Right renal cortex interstitium (tissue), 3 donors: Measurements from ENCODE around the gene JUNB. TPM values are rescaled to one million over a fixed set of nuclear protein-coding genes. Genes with fewer than 3 reads are reported as not detected.

Experiments
- DNase-seq, 3 donors: peaks; one replicate each; pipeline ENCODE4 v3.0.0-alpha.2; 2013; ENCODE audit warnings: low read depth in 3 of 3, low spot score in 2 of 3
- polyA plus RNA-seq, 3 donors: library from polyadenylated mRNA; unstranded; fragments of 120-200 nt; gene quantifications; one replicate each; pipeline ENCODE4 v1.2.1, GENCODE V29; 2013; ENCODE audit not compliant: insufficient read length in 3 of 3

The JUNB gene
- 10 to 100 TPM; 21.4 to 47.8 (median 32.9) TPM for polyA plus RNA-seq

DNA sequence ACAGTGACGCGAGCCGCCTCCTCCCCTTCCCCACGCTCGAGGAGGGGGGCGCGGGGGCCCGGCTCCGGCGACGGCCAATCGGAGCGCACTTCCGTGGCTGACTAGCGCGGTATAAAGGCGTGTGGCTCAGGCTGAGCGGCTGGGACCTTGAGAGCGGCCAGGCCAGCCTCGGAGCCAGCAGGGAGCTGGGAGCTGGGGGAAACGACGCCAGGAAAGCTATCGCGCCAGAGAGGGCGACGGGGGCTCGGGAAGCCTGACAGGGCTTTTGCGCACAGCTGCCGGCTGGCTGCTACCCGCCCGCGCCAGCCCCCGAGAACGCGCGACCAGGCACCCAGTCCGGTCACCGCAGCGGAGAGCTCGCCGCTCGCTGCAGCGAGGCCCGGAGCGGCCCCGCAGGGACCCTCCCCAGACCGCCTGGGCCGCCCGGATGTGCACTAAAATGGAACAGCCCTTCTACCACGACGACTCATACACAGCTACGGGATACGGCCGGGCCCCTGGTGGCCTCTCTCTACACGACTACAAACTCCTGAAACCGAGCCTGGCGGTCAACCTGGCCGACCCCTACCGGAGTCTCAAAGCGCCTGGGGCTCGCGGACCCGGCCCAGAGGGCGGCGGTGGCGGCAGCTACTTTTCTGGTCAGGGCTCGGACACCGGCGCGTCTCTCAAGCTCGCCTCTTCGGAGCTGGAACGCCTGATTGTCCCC is at the start of gene JUNB:
TSS of gene JUNB (plus strand) at position 142 of the 706 bp plus-strand sequence. CDS start at position 428, 286 bp downstream.
- DNase-seq, result peak in 1 of 3 donors; percentile 85

DNA sequence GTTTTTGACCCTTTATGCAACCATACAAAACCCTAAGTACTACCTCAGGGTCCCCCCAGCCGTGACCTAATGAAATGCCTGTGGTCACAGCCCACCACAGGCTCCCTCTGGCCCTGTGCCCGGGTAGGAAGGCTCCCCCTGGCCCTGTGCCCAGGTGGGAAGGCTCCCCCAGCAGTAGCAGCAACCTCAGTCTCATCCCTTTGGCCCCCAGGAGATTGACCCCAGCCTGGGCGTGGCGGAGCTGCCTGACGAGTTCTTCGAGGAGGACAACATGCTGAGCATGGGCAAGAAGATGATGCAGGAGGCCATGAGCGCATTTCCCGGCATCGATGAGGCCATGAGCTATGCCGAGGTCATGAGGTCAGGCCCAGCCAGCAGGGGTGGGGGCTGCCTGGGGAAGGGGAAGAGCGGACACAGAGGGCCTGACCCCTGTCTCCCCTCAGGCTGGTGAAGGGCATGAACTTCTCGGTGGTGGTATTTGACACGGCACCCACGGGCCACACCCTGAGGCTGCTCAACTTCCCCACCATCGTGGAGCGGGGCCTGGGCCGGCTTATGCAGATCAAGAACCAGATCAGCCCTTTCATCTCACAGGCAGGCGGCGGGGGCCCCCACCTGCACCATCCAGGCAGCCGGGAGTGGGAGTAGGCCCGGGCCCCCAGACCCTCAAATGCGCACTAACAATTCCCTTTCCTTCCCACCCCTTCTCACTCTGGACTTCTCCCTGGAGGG is 46.0 kb upstream of the JUNB start:
- DNase-seq, result no peak

DNA sequence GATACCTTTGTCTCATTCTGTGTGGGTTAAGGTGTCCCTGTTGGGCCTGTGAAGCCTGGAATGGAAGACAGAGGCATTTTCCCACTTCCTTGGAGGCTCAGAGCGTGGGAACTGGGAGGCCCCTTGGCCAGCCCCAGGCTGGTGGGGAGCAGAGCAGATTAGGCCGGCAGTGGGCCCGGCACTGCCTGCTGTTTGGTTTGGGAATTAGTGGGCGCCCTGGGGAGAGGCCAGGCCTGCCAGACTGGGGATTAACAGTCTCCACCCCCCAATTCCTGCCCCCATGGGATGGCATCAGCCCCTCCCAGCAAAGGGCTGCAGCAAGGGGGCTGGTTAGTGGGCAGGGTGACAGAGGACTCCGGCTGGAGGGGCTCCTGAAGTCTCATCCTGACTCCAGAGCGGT is 42.8 kb upstream of the JUNB start:
- no peak for DNase-seq

DNA sequence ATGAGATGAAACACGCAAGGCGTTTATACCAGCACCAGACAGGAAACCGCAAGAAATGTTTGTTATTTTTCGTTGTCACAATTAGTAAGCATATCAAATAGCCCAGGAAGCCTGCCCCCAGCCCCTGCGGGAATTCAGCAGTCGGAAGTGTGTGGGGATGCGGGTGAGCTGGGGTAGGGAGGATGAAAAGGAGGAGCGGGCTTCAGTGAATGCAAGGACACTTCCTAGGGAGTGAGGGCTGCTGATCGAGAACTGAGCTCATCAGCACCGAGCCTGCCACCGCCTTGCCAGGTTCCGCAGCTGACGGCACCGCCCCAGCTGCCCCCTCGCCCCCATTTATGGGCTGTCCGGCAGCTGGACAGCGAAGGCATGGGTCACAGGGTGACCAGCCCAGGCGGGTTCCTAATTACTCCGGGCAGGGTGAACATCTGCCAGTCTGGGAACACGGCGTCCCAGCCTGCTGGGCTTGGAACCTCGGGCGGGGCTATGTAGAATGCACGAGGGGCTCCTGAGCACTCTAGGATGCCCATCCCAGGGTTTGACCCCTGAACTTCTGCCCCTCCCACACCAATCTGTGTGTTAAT is 41.3 kb upstream of the JUNB start:
- no peak for DNase-seq

DNA sequence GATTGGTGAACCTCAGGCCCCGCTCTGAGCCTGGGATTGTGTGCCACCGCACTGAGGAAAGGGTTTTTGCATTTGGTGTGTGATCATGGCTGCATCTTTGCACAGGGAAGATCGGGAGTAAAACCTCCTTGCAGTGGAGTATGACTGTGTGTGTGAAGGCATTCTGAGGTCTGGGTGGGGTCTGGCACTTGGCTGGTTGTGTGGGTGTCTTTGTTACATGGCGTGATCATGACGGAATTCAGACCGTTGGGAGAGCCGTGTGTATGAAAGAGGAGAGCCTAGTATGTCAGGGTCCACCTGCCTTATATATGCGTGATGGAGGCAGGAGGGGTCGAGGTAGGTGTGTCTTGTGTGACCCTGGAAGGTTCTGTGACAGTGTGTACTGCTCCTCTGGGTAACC is 40.4 kb upstream of the JUNB start:
- DNase-seq, result no peak

DNA sequence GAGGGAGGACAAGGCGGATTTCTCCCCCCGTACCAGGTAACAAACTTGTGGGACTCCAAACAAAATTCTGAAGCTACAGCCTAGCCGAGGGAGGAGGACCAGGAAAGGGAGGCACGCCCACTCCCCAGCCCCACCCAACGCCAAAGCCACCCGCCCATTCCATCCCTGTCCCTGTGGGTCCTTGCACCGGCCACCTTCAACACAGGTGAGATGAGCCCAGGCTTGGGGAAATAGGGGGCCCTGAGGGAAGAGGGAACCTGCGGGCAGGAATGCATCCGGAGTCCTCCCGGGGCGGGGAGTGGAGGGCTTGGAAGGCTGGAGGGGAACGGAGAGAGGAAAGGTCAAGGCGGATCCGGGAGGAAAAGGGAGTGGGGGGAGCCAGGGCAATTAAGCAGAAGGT is 39.7 kb upstream of the JUNB start, which contains the start of gene BEST2:
TSS of gene BEST2 (plus strand) at position 157 of the 400 bp plus-strand sequence. CDS start 802 bp downstream, outside the sequence.
- DNase-seq, result no peak

DNA sequence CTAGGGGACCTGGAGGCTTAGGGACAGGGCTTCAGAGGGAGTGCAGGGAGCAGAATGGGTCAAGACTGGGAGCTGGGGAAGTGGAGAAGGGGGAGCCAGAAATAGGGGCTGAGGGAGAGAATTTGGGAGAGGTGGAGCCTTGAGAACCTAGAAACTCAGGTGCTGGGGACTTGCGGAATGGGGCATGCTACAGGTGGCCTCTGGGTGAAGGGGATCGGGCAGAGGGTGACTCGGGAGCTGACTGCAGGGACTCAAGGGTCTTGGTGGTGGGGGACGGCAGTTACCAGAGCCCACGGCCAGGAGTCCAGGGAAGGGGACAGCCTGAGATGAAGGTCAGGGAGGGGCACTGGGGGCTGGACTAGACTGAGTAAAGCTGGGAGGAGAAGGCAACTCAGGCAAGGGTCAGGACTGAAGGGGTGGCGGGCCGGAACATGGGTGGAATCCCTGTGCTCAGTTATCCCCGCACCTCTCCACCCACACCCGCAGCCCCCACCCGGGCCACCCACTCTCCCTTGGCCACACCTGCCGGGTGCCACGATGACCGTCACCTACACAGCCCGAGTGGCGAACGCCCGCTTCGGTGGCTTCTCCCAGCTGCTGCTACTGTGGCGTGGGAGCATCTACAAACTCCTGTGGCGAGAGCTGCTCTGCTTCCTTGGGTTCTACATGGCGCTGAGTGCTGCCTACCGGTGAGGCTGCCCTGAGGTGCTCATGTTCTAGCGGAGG is 39.1 kb upstream of the JUNB start:
- DNase-seq, result no peak

DNA sequence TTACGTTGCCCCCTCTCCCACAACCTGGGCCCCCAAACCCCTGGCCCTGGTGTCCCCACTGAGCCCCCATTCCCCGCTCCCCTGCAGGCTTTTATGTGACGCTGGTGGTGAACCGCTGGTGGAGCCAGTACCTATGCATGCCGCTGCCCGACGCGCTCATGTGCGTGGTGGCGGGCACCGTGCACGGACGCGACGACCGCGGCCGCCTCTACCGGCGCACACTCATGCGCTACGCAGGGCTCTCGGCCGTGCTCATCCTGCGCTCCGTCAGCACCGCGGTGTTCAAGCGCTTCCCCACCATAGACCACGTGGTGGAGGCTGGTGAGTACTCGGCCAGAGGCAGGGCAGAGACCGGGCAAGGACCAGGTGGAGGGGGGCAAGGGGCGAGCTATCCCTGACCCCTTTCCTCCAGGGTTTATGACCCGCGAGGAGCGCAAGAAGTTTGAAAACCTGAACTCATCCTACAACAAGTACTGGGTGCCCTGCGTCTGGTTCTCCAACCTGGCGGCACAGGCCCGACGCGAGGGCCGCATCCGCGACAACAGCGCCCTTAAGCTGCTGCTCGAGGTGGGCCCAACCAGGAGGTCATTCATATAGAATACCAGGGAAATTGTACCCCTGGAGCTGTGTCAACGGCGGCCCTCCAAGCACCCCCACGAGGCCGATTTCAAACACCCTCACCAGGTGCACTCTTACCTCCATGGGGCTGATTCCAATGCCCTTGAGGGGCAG is 36.7 kb upstream of the JUNB start:
- no peak for DNase-seq

DNA sequence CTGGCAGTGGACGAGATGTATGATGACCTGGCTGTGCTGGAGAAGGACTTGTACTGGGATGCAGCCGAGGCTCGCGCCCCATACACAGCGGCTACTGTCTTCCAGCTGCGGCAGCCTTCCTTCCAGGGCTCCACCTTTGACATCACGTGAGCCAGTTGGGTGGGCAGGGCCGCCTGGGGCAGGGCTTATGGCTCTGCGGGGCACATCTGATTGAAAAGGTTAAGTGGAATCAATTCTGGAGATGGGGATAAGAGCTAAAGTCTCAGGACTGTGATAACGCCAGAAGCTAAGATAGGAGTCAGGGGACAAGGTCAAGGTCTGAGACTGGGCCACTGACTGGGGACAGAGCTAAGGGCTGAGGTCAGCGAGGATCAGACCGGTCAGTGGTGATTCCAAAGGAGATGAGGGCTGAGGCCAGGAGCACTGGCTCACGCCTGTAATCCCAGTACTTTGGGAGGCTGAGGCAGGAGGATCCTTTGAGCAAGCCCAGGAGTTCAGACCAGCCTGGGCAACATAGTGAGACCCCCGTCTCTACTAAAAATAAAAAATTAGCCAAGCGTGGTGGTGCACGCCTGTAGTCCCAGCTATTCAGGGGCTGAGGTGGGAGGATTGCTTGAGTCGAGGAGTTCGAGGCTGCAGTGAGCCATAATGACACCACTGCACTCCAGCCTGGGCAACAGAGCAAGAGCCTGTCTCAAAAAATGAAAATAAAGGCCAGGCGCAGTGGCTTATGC is 35.0 kb upstream of the JUNB start:
- DNase-seq, result no peak

DNA sequence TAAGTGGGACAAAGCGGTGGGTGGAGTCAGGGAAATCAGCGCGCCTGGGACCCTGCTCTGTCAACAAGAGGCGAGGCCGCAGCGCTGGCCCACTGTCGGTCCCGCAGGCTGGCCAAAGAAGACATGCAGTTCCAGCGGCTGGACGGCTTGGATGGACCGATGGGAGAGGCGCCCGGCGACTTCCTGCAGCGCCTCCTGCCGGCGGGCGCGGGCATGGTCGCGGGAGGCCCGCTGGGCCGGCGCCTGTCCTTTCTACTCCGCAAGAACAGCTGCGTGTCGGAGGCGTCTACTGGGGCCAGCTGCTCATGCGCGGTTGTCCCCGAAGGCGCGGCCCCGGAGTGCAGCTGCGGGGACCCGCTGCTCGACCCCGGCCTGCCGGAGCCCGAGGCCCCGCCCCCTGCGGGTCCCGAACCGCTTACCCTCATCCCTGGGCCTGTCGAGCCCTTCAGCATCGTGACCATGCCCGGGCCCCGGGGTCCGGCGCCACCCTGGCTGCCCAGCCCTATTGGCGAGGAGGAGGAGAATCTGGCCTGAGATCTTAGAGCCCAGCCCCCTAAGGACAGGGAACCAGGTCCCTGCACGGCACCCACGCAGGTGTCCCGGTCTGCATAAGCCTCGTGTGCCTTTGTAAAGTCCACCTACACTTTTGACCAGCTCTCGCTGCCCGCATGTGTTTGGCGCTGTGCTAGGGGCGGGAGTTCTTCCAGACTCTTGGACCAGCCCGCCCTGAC is 33.6 kb upstream of the JUNB start:
- no peak for DNase-seq

DNA sequence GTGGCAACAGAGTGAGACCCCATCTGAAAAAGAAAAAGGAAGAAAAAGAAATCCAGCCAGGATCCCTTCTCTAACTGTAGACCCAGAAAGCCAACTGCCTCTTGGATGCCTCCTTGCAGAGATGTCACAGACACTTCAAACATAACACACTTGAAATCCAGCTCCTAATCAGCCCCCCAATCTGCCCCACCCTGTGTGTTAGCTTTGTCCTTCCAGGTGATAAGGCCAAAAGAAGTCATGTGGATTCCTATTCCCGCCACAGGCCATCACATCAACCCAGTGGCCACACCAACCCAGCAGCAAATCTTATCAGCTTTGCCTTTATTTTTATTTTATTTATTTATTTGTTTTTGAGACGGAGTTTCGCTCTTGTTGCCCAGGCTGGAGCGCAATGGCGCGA is 31.6 kb upstream of the JUNB start:
- no peak for DNase-seq

DNA sequence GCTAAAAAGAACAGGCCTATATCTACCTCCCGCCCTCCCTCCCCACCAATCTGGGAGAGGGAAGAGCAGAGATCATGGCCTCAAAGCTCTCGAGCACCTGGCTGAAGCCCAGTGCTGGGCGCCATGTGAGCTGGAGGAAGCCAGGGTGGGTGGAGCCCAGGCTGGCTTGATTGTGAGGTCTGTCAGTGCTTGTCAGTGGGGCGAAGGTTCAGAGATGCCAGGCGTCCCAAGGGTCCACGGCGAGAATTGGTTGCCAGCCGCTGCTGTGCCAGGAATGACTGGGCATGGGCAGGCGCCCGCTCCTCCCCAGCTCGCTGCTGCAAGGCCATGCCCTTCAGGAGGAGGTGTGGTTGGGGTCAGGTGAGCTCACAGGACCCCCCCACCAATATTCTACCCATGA is 28.2 kb upstream of the JUNB start:
- no peak for DNase-seq

DNA sequence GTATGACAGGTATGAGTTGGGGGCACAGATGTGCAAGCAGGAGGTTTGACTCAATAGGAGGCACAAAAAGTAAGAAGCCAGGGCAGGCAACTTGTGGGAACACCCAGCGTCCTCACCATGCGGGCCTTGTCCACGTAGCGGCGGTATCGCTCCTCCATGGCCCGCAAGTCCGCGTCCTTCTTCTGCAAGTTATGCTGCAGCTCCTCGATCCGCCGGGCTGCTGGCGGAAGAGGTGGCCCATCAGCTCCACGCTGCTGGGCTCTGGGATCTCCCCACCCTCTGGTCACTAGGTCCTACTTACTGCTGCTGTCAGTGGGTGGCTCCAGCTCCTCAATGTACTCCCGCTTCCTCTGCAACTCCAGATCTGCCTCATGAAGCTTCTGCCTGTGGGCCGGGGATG is 26.6 kb upstream of the JUNB start:
- no peak for DNase-seq

DNA sequence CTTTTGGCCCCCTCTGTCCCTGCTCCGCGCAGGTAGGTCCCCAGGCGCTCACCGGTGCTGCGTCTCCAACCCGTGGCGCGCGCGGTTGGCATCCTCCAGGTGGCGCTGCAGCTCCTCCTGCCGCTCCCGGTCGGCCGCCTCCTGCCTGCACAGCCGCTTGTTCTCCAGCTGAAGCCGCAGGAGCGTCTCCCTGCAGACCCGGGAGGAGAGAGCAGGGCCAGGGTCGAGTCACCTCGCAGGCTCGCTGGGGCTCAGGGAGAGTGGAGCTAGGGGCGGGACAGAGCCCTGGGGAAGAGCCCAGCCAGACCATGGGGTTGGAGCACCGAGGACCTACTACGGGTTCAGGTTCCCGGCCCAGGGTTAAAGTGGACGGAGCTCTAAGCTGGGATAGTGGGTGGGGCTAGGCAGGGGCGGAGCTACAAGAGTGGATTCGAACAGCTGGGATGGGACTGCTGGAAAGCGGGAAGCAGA is 25.2 kb upstream of the JUNB start:
- DNase-seq, result no peak

DNA sequence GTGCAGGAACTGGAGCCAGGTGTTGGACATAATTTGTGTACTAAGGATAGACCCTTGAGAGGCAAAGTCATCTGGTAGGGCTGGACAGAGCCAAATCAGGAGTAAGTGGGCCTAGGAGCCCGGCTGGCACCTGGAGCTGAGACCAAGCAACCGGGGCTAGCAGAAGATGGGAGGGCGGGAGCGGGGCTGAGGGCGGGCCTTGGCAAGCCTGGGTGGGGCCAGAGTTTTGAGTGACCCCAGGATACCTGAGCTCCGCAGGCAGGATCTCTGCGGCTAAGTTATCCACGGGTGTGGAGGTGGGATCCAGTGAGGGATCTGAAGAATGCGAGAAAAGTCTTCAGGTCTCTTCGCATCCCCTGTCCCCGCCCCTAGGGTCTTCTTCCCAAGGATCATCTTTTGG is 24.1 kb upstream of the JUNB start:
- no peak for DNase-seq

DNA sequence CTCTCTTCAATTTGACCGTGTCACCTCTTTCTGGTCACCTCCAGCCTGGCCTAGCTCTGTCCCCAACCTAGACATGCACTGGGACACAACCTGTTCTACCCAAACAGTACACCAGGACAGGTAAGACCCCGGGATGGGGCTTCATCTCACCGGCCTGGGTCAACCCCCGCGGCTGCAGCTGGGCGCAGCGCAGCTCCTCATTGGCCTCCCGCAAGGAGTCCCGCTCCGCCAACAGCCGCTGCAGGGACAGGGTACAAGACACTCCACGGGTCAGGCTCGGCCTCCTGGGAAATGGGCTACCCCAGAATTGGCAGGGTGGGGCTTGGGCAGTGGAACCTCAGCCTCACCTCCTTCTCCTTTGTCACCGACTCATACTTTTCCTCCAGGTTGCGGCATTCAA is 23.6 kb upstream of the JUNB start:
- DNase-seq, result no peak

DNA sequence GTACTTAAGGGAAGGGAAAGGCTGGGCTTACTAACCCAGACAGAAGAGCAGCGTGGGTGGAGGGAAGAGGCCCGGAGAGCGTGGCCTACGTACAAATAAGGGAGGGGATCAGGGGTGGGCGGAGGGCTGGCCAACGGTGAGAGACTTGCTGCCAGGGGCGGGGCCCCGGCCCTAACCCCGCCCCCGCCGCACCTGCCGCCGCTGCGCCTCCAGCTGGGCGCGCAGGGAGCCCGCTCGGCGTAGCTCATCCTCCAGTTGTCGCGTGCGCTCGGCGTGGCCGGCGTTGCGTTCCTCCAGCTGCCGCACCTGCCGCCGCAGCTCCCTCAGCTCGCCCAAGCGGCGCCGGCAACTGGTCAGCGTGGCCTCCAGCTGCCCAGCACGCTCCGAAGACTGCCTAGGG is 21.6 kb upstream of the JUNB start:
- DNase-seq, result no peak

DNA sequence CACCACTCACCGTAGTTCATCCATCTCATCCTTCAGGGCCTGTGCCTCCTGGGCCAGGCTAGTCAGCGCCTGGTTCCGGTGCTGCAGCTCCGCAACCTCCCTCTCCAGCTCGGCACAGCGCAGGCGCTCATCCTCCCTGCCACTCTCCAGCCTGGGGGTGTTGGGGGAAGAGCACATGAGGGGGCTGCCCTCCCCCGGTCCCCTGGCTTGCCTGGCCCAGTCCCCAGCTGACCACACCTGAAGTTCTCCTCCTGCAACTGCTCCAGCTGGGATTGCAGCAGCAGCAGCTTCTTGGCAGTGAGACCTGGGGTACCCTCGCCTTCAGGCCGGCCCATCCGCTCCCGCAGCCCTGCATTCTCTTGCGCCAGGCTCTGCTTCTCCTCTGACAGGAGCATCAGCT is 20.4 kb upstream of the JUNB start:
- no peak for DNase-seq

DNA sequence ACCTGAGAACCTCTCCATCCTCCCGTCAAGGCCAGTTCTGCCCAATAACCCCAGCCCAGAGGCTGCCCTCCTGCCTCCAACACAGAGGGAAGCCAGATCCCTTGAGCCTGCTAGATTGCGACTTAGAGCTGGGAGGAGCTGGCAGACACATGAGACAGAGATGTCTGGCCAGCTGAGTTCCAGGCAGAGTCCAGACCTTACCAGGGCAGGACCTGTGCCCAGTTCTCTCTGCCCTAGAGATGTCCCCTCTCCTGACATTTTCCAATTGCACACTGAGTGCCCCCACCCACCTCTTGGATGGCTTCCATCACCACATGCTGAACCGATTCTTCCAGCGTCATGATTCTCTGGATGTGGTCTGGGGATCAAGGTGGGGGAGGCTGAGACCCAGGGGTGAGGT is 19.0 kb upstream of the JUNB start:
- DNase-seq, result no peak
